ENCODE results near the gene PARD3. TPM values are rescaled to one million over a fixed set of nuclear protein-coding genes. Genes with fewer than 3 reads are reported as not detected.
"Not testable (repeated sequence)": the region's sequence is repeated elsewhere in the genome, so short reads cannot be mapped to it uniquely, and the experiment has no call there.

Gene PARD3
- total RNA-seq, 1 experiment from 2014 or later: 52.9 TPM

DNA sequence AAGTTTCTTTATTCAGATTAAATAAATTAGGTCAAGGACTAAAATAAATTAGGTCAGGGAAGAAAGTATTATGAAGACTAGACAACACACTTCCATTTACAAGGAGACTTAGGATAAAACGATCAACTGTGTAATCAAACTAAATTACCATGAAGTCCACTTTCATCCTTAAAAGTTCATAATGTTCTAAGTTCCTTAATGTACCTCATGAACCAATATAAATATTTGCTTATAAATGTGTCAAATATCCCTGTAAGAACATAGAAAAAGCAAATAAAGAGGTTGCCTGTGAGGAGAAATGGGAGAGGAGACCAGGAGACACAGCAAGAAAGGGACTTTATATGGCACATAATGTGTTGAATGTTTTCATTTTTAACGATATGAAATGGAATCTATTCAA is 345.6 kb downstream of the PARD3 start:
- no peak for DNase-seq (ENCODE audit: low spot score)

DNA sequence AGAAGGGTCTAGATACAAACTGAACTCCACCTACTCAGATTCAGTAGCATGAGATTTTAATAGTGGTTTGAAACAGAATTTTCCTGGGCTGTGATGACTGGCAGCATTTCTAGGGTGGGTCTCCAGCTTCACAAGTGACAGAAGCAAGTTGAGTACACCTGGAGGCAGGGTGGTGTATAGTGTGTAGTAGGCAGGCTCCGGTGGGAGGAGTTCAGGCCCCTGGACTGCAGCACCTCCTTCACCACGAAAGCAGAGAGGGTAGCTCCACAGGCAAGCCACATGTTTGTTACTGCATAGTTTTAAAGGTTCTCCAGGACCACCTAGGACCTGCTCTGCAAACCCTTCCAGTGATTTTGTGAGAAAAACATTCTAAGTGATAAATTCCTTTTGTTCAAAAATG is 347.2 kb downstream of the PARD3 start:
- no peak for DNase-seq (ENCODE audit: low spot score)

DNA sequence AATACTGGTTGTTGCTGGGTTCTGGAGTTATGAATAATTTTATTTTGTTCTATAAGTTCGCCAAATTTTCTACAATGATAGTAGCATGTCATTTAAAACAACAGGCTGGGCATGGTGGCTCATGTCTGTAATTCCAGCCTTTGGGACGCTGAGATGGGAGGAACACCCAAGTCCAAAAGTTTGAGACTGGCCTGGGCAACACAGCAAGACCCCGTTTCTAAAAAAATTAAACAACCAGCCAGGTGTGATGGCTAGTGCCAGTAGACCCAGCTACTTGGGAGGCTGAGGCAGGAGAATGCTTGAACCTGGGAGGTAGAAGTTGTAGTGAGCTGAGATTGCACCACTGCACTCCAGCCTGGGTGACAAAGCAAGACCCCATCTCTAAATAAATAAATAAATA is 347.7 kb downstream of the PARD3 start:
- DNase-seq (ENCODE audit: low spot score): no peak

DNA sequence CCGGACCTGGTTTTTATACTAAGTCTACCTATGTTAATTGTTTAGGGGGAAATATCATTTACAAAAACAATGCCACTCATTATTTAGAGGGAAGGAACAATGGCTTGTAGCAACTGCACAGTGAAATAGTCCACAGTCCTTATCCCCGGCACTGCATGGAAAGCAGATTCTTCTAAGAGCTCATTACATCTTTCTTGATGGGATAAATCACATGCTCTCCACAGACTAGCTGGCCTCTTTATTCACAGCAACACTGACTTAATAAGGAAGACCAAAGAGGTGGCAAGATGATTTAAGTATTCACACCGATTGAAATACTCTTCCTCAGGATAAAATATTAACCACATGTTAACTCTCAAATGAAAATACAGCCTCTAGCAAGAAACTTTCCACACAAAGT is 349.4 kb downstream of the PARD3 start:
- no peak for DNase-seq (ENCODE audit: low spot score)

DNA sequence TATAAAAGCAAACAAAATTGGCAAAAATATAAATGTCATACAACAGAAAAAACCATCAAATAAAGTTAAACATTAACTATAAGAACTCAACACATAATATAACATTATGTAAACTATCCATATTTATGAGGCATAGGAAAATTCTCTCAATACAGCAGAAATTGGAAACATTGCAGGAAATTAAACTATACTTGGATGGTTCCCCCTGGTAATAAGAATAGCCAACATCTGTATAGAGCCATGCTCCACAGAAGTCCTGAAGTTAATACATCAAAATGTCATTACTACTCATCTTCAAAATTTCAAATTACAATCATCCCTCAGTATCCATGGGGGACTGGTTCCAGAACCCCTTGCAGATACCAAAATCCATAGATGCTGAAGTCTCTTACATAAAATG is 350.5 kb downstream of the PARD3 start:
- no peak for DNase-seq (ENCODE audit: low spot score)

DNA sequence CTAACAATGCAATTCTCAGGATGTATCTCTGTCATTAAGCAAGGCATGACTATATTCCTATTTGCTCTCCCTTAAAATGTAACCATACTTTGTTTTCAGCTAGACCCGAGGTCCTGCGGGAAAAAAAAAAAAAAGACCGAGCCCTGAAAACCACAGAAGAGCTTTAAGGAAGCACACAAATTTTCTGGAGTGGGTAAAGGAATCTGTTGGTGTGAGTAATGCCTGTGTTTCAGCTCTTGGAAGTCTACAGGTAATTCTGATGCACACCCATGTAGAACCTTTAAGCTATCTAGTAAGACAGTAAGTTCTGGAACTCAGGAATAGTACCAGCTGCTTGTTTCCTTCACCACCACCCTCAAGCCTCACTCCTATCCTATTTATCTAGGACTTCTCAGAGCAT is 351.1 kb downstream of the PARD3 start:
- no peak for DNase-seq (ENCODE audit: low spot score)

DNA sequence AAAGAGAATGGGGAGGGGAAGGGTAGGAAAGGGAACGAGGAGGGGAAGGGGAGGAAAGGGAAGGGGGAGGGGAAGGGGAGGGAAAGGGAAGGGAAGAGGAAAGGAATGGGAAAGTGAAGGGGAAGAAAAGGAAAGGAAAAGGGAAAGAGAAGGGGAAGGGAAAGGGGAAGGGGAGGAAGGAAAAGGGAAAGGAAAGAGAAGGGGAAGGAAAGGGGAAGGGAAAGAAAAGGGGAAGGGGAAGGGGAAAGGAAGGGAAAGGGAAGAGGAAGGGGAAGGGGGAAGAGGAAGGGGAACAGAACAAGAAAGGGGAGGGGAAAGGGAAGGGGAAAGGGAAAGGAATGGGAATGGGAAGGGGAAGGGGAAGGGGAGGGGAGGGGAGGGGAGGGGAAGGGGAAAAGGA is 352.1 kb downstream of the PARD3 start:
- no peak for DNase-seq (ENCODE audit: low spot score)

DNA sequence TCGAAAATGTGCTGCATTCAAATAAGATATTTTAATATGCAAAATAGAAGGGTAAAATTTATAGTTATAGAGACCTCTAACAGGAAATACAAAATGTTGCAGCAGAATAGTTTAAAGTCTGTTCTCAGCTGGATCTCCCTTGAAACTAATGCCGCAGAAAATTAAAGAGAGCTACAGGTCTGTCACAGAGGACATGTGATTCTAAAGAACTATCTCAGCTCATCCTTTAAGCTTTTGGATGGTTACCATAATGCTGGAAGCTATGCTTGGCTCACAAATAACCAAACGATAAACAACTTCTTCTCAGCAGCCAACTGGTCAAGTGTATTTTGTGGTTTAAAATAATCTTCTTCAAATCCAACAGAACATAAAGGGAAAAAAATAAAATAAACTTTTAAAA is 353.0 kb downstream of the PARD3 start:
- no peak for DNase-seq (ENCODE audit: low spot score)

DNA sequence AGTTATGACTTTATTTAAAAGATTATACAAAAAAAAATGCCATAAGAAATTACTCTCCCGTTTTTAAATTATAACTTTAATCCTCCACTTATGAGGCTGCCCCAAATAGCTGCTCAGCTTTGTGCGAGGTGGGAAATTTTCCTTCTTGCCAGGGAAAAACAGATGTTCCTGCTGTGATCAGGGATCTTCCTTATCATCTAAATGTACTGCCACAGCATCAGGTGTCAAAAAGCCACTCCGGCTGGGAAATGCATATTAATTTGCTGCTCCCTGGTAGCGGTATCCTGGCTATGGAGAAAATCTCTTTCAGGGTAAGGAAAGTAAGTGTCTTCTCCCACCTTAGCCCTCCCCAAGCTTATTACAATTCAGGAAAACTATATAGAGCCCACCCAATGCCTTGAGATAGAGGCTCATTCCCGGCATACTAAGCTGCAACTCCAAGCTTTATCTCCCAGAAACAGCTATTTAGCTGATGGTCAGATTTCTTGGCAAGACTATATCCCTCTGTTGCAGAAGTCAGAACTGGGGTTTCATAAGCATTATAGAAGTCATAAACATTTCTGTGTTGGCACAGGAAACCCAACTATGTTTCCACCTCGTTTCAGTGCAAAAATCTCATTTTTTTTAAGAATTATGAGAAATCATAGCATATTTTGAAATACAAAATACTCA is 360.4 kb downstream of the PARD3 start:
- DNase-seq (ENCODE audit: low spot score): no peak

DNA sequence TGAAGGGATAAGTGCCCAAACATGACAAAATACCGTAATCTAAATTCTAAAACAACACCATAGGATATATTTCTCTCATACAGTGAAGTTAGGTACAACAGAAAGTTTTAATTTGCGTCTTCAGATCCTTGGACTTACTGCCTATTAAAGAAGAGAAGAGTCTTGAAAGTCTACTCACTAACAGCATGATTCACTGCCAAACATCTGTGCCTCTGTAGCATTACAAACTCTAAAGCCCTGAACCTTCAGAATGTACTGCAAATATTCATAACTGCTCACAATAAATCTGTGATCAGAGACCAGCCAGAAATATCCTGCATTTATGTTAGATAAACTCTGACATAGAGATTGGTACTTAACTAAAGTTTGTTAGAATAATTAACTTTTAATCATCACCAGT is 365.3 kb downstream of the PARD3 start:
- no peak for DNase-seq (ENCODE audit: low spot score)

DNA sequence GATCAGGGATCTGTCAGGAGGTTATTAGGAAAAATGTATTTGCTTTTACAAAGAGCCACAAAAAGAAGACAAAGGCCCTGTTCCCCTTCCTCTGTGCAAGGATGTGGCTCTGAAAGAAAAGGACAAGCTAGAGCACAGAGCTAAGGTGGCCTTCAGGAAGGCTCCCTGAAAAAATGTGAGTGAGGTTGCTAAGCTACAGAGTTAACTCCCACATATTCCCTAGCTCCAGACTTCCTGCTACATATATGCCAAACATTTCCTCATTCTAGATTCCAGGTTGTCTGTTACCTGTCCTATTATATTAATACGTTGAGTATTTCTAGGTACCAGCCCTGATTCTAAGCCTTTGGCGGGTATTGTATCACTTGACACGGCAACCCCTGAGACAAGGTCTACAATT is 369.0 kb downstream of the PARD3 start:
- no peak for DNase-seq (ENCODE audit: low spot score)

DNA sequence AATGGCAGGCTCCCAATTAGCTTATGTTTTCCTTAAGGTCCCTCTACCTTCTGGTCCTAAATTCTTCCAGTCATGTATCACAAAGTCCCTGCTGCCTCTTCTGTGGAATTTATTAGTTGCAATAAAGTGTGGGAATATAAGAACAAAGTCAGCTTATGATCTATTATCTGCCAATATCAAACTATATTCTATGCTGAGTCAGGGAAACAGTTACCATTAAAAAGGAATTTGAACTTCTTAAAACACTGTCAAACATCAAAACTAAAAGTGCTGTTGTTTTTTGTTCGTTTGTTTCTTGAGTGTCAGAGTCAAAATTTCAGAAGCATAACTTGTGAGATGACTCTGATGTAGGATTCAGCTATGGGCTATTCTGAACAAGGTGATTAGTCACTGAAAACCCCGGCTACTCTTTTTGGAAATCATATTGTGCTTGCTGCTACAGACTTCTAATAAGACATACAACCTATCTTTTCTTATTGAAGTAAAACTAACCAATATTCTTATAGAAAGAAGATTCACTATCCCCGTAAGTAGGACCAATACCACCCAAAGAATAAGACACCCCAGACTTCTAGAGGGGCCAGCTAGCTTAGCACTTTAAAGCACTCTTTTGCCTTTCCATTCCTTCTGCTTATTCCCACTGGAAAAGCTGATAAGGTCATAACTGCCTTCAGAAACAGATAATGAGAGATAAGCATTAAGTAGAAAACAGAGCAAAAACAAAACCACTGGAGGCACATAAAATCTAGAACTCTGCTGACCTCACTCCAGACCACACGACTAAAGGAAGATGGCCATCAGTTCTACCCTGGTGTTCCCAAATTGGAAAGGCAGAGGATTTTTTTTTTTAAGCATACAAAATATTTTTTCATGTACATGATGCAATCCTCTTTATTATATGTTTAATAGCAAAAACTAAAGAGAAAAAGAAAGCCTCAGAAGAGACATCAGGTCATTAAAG is 370.6 kb downstream of the PARD3 start:
- DNase-seq (ENCODE audit: low spot score): no peak

DNA sequence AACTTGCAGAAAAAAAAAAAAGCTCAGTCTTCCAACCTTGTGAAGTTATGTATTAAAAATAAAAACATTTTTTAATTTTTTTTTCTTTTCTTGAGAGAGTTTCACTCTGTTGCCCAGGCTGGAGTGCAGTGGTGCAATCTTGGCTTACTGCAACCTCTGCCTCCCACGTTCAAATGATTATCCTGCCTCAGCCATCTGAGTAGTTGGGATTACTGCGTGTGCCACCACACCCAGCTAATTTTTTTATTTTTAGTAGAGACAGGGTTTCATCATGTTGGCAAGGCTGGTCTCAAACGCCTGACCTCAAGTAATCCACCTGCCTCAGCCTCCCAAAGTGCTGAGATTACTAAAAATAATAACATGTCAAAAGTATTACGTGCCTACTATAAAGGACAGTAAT is 375.7 kb downstream of the PARD3 start:
- not testable (repeated sequence) for DNase-seq (ENCODE audit: low spot score)

DNA sequence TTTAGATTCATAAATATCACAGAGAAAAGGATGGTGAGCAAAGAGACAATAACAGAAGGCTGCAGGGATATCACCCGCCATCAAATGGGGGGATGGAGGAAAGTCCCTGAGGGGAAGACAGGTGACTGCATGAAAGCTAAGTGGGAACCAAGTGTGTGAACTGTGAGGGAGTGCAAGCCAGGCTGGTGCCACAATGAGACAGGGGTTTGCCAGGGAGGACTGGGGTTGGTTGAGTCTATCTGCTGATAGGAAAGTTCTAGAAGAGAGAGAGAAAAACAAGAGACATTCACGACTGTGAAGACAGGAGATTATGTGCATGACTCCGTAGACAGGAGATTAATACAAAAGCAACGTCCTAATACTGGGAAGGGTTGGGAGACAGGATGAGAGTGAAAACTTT is 376.4 kb downstream of the PARD3 start:
- no peak for DNase-seq (ENCODE audit: low spot score)

DNA sequence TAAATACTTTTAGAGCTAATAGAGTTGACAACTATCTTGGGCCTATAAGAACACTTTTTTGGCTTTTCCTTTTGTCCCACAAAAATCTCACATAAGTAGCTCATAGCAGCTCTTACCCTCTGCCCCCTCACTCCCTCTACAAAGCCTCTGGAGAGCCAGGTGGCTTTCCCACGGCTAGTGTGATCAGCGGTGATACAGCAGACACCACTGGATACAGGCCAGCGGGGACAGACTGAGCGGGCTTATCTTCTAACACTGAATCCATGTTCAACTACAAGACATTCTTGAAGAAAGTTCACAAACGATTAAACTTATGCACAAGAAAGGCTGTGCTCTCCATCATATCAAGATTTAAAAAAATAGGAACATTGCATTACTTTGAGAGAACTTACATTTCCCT is 377.2 kb downstream of the PARD3 start:
- DNase-seq (ENCODE audit: low spot score): no peak

DNA sequence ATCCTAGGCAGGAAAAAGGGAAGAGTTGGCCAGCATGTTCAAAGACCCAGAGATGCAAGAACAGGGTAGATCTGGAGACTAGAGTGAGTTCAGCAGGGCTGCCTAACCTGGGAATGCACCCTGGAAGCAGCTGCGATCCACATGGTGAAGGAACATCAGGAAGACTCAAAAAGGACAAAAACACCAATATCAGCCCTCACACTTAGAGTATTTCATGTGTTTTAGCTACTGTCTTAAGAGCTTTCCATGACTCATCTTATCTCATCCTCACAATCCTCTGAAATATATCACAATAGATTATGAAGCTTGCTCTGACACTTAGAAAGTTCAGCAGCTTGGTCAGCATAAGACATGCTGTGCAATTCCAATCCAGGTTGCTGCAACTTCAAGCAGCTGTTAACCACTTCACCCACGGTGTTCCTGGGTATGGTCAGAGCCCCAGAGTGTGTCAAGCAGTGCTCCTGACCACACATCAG is 380.9 kb downstream of the PARD3 start:
- peak; percentile 25 for DNase-seq (ENCODE audit: low spot score)

DNA sequence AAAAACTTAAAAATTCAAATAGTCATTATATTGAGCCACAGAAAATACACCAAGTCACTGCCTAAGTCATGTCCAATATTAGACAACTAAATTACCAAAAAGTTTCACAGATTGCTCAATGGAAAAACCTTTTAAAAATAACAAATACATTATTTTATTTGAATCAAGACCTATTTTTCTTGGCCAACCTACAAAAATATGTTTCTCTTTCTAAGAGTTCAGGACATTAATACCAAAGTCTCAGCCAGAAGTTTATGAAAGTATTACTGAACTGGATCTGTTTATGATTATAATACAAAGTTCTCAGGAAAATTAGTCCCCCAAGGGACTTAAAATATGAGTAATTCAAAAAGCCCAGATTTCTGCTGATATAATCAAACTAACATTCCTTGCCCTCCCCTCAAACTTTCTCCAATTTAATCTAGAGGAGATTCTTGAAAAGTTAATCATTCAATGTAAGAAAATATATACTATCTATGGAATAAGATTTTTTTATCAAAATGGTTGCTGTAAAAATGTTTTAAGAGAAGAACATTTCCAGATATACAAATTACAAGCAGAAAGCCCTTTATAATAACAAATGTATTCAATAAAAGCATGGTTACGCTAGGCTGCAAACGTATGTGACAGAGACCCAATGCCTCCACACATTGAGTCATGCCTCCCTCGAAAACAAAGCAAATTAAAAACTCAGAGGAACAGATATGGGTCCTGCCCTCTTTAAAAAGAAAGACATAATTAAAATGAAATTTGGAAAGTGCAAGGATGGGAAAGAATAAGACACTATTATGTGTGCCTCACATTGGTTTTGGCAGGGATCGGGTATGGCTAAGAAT is 381.6 kb downstream of the PARD3 start:
- no peak for DNase-seq (ENCODE audit: low spot score)

DNA sequence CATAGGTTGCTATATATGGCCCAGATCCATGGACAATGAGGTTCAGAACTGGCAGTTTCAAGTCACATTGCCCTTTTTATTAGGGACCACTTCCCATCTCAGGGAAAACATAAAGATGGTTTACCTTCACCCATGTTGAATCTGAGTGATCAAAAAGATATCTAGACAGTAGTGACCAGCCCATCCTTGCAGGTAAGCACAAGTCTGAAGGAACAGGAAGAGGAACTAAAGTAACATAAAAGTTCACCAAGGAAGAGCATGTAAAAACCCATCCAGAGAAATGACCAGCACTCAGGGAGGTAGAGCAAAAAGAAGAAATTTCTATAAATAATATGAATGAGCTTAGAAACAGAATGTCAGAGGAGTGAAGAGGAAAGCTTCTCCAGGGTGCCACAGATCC is 382.5 kb downstream of the PARD3 start:
- DNase-seq (ENCODE audit: low spot score): no peak

DNA sequence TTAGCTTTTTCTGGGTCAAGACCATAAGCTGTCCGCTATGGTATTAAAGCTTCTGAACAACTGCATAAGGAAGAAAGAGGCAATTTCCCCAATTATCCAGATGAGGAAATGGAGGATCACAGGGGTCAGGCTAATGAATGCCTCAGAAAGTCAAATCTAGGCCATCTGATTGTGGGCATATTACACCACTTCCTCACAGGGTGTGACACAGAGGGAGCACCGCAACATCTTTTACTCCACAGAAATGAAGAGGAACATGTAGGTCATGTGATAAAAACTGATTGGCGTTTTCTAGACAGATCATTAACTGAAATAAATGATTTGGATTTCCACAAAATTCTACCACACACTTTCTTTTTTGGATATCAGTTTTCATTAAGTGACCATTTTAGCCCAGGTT is 384.4 kb downstream of the PARD3 start:
- DNase-seq (ENCODE audit: low spot score): no peak

DNA sequence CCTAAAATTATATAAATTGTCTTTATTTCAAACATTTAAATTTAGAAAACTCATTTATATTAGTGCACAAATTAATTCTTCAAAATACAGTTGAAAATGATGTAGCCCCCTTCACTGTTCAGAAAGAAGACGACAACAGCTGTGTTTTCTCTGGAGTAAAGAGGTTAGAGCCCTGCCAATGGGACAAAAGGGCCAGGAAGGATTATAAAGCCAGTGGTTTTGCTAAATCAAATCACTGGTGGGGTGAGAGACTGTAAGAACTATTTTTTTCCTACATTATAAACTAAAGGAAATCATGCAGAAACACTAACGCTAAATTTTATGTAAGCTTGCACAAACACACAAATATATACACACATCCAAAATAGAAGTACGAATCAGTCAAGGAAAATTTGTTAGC is 386.6 kb downstream of the PARD3 start:
- no peak for DNase-seq (ENCODE audit: low spot score)

DNA sequence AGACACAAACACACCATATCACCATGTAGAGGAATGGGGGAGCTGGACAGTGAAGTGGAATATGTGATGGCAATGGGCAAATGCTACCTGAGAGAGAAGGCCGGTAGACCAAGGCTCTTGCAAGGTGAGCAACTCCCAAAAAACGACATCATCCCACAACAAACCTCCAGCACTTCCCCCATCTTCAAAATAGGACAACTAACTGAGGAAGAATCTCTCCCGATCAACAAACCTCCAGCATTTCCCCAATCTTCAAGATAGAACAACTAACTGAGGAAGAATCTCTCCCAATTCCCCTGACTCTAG is 387.2 kb downstream of the PARD3 start:
- DNase-seq (ENCODE audit: low spot score): no peak

DNA sequence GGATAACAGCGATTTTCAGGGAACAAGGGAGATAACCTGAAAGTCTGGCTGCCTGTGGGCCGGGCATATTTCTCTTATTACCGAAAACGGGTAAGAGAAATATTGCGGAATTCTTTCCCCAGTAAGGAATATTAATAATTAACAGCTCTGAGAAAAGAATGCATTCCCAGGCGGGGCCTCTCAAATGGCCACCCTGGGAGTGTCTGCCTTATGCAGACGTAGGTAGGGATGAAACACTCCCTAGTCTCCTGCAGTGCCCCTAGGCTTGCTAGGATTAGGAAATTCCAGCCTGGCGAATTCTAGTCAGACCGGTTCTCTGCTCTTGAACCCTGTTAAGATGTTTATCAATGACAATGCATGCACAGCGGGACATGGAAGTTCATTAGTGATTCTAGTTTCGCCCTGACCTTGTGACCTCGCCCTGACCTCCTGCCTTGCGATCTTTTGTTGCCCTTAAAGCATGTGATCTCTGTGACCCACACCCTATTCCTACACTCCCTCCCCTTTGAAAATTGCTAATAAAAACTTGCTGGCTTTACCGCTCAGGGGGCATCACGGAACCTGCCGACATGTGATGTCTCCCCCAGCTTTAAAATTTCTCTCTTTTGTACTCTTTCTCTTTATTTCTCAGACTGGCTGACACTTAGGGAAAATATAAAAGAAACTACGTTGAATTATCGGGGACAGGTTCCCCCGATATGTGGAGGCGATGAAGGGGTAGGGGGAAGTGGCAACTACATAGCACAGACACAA is 387.8 kb downstream of the PARD3 start:
- not testable (repeated sequence) for DNase-seq (ENCODE audit: low spot score)

All from A172 (cell line).